ENCODE measurements around the gene TAL1.
A peak's percentile ranks its signal among the peaks of the same experiment; 100 is the strongest.

The TAL1 gene

DNA sequence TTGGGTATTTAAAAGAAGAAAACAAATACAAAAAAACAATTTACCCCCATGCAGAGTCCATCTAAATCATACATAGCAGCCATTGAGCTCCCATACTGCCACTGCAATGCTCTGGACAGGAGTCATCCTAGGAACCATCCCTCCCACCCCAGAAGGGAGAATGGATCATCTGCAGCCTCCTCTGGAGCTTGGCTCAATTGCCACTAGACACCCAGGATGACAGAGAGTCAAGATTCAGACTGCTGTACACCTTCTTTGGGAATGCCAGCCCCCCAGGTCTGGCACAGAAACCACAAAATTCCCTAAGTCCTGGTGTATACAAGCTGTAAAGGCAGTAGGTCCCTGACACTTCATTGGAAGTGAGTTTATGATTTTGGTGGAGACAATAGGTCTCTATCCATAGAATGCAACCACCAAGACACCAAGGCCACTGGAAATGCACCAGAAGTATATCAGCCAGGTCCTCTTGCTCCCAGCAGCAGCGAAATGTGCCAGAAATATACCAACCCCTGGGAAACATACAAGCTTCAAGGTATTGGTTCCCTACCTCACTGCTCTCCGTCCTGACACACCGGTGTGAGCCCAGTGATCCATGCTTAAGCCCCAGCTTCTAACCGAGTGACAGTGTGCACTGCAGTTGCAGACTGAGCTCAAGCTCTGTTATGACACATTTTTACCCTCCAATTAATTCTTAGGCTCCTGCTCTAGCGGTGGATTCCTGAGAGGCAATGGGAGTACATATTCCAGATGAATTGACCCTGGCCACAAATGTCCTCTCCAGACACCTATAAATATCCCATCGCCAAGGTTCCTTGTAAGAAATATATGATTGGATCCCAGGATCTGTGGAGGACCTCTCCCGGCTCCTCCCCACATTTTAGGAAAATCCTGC lies 4.4 kb downstream of the TAL1 start:
- Mint-ChIP-seq H3K27ac (no peak overlapping the region), H3K4me3 (no peak overlapping the region), H3K9me3 (no peaks in the 10 kb centered on the region), H3K27me3 (ENCODE audit: low read depth, poor library complexity) (peaks cover 71% of the 10 kb centered on the region), H3K36me3 (ENCODE audit: low read depth) (no peaks in the 10 kb centered on the region), H3K4me1 (peaks cover 20% of the 10 kb centered on the region)
- TF ChIP-seq, protein P1, sequence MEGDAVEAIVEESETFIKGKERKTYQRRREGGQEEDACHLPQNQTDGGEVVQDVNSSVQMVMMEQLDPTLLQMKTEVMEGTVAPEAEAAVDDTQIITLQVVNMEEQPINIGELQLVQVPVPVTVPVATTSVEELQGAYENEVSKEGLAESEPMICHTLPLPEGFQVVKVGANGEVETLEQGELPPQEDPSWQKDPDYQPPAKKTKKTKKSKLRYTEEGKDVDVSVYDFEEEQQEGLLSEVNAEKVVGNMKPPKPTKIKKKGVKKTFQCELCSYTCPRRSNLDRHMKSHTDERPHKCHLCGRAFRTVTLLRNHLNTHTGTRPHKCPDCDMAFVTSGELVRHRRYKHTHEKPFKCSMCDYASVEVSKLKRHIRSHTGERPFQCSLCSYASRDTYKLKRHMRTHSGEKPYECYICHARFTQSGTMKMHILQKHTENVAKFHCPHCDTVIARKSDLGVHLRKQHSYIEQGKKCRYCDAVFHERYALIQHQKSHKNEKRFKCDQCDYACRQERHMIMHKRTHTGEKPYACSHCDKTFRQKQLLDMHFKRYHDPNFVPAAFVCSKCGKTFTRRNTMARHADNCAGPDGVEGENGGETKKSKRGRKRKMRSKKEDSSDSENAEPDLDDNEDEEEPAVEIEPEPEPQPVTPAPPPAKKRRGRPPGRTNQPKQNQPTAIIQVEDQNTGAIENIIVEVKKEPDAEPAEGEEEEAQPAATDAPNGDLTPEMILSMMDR (IDR thresholded peaks at IDR 0.05) = no peak
- DNase-seq = no peak

DNA sequence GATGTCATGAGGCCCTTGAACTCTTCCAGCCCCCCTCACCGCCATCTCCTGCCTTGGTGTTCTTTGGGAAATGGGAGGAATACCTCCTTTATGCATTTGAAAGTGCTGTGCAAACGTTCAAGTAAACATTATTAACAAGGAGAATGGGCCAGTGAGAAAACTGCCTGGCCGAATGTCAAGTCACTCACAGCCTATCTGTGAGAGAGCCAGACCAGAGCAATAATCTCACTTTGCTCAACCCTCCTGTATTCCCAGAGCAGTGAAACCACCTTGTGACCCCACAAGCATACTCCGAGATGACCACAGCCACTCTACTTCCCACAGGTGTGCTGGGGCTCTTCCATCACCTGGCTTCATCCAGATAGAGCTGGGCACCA lies 5.2 kb downstream of the TAL1 start:
- H3K4me3 Mint-ChIP-seq = no peak overlapping the region
- DNase-seq = no peak
- no peaks in the 10 kb centered on the region for H3K9me3 Mint-ChIP-seq
- peaks cover 15% of the 10 kb centered on the region for H3K4me1 Mint-ChIP-seq
- no peak overlapping the region for H3K27ac Mint-ChIP-seq
- H3K36me3 Mint-ChIP-seq (ENCODE audit: low read depth) = no peaks in the 10 kb centered on the region
- peaks cover 63% of the 10 kb centered on the region for H3K27me3 Mint-ChIP-seq (ENCODE audit: low read depth, poor library complexity)
- TF ChIP-seq, protein P1 (IDR thresholded peaks at IDR 0.05) = no peak

DNA sequence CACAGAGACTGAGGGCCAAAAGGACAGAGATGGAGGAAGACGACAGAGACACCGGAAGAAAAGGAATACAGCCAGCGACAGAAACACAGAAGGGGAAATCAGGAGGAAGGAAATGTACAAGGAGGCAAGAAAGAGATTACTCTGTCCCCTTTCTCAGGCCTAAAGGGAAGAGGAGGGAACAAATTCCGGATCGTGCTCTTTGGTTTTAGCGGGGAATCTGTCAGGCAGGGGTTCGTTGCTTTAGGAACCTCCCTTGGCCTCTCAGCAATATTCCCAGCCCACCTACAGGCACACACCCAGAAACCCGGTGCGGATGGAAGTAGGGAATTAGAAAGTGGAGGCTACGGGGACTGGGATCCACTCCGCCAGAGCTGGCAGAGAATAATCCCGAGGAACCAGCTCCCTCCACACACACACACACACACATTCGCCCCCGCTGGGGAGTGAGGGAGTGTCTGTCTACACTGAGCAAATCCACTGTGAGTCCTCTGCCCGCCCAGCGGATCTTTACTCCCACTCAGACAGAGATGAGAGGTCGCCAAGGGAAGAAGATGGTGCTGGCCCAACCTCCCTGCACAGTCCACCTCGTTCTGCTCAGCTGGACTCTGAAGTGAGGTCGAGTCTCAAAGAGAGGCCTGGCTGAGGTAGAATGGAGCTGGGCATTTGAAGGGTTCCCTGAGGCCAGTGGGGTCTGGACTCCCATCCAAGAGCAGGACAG lies 5.7 kb downstream of the TAL1 start:
- TF ChIP-seq, protein P1 (IDR thresholded peaks at IDR 0.05) = no peak
- DNase-seq = peak; percentile 15
- Mint-ChIP-seq H3K9me3 (no peaks in the 10 kb centered on the region), H3K27me3 (ENCODE audit: low read depth, poor library complexity) (peaks cover 58% of the 10 kb centered on the region), H3K27ac (no peak overlapping the region), H3K4me3 (peak overlapping the region; percentile 68), H3K4me1 (peaks cover 9% of the 10 kb centered on the region), H3K36me3 (ENCODE audit: low read depth) (no peaks in the 10 kb centered on the region)

DNA sequence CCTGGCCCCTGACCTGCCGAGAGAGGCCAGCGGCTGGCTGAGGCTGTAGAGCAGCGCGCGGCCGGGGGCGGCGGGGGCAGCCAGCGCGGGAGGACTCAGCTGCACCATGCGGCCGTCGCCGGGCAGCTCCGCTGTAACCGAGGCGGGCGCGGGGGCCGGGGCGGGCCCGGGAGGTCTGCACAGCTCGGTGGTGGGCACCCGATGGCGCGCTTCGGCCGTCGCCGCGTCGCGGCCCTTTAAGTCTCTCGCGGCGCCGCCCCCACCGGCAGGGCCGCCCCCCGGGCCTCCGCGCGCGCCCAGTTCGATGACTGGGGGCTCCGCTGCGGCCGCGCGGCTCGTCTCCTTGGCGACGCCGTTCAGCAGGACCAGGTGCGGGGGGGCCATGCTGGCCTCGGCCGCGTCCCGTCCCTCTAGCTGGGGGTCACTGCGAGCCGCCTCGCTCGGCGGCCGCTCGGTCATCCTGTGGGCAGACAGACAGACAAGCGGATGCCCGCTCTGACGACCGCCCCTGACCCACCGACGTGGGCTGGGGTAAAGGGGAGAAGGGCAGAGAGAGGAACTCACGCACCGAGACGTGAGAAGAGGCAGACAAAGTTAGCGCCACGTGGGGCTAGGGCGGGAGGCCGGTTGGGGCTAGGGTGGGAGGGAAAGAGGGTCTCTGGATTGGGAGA lies 6.5 kb downstream of the TAL1 start:
- DNase-seq = peak; percentile 69
- Mint-ChIP-seq H3K27me3 (ENCODE audit: low read depth, poor library complexity) (peaks cover 51% of the 10 kb centered on the region), H3K4me1 (peaks cover 8% of the 10 kb centered on the region), H3K4me3 (peak overlapping the region; percentile 68), H3K36me3 (ENCODE audit: low read depth) (no peaks in the 10 kb centered on the region), H3K9me3 (no peaks in the 10 kb centered on the region), H3K27ac (no peak overlapping the region)
- TF ChIP-seq, protein P1 (IDR thresholded peaks at IDR 0.05) = no peak

DNA sequence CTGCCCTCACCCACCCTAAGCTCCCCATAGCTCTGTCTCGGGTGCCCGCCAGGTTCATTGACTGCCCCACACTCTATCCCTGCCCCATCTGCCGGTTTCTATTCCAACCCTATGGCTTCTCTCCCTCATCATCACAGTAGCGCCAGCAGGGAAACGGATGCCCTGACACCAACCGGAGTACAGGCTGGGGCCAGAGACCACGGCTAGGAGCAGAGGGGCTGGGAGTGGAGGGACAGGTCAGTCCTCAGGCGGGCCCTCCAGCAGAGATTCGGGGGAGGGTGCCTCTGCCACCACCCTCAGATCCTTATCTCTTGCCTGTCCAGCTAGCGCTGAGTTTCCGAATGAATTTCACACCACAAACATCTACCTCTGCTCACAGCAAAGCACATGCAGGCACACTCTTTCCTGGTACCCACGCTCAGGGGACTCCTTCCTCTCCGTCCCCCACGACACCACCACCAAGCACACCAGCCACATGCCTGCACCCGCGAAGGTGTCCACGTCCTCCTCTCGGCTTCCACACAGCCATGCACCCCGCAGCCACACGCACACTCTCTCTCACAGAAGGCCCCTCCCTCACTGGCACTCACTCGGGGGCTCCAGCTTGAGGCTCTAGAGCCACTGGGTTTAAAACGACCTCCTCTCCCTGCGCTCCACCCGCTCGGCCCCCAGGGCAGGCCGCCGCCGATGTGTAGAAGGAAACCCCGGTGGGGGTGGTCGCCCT lies 7.2 kb downstream of the TAL1 start:
- Mint-ChIP-seq H3K36me3 (ENCODE audit: low read depth) (no peaks in the 10 kb centered on the region), H3K27me3 (ENCODE audit: low read depth, poor library complexity) (peaks cover 44% of the 10 kb centered on the region), H3K4me3 (no peak overlapping the region)

More for the DNA sequence above, 7.2 kb downstream of the TAL1 start:
- Mint-ChIP-seq H3K4me1 (peaks cover 8% of the 10 kb centered on the region), H3K9me3 (no peaks in the 10 kb centered on the region), H3K27ac (no peak overlapping the region)
- peak; percentile 18 for DNase-seq
- TF ChIP-seq, protein P1 (IDR thresholded peaks at IDR 0.05) = no peak

All from nephron progenitor cell (in vitro differentiated cells).